ENCODE results near the gene AATF. TPM values are rescaled to one million over a fixed set of nuclear protein-coding genes. Genes with fewer than 3 reads are reported as not detected.
A peak's percentile ranks its signal among the peaks of the same experiment; 100 is the strongest.

The AATF gene
- total and polyA plus RNA-seq, 2 experiments from 2014 or later = 31.2 to 35.7 TPM

GRCh38 chr17:36994438-36994837, 45.7 kb downstream of the AATF start:
- Histone ChIP-seq H3K27me3 (no peaks in the 10 kb centered on the region), H3K9me3 (ENCODE audit: low read depth) (no peaks in the 10 kb centered on the region), H4K20me1 (ENCODE audit: insufficient read depth, poor library complexity, severe bottlenecking) (no peaks in the 10 kb centered on the region), H3K36me3 (replicated peaks; ENCODE audit: insufficient read depth, low read depth) (no peaks in the 10 kb centered on the region), H3K9me2 (replicated peaks; ENCODE audit: insufficient read depth) (no peaks in the 10 kb centered on the region), H3K4me3 (no peak overlapping the region), H3K27ac (peak overlapping the region; percentile 4), H3K4me1 (ENCODE audit: insufficient read depth) (no peaks in the 10 kb centered on the region), H3K4me2 (no peak overlapping the region), H3K79me2 (peaks cover 3% of the 10 kb centered on the region), H2AFZ (no peak overlapping the region)
- DNase-seq (ENCODE audit: low spot score) = no peak
- 64% methylated on average over 3 of the region's 3 CpGs for WGBS (ENCODE audit: low lambda C conversion rate, missing lambda C conversion rate)
- no peak for TF ChIP-seq EZH2 (IDR thresholded peaks at IDR 0.05; ENCODE audit: borderline replicate concordance)
- no peak for TF ChIP-seq EZH2phosphoT487 (IDR thresholded peaks at IDR 0.05; ENCODE audit: low read depth, severe bottlenecking, unreplicated experiment)
- TF ChIP-seq, protein P1, sequence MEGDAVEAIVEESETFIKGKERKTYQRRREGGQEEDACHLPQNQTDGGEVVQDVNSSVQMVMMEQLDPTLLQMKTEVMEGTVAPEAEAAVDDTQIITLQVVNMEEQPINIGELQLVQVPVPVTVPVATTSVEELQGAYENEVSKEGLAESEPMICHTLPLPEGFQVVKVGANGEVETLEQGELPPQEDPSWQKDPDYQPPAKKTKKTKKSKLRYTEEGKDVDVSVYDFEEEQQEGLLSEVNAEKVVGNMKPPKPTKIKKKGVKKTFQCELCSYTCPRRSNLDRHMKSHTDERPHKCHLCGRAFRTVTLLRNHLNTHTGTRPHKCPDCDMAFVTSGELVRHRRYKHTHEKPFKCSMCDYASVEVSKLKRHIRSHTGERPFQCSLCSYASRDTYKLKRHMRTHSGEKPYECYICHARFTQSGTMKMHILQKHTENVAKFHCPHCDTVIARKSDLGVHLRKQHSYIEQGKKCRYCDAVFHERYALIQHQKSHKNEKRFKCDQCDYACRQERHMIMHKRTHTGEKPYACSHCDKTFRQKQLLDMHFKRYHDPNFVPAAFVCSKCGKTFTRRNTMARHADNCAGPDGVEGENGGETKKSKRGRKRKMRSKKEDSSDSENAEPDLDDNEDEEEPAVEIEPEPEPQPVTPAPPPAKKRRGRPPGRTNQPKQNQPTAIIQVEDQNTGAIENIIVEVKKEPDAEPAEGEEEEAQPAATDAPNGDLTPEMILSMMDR (IDR thresholded peaks at IDR 0.05; ENCODE audit: poor library complexity) = no peak

- H3K4me2 ChIP-seq = no peak overlapping the region
- no peaks in the 10 kb centered on the region for H3K36me3 ChIP-seq (replicated peaks; ENCODE audit: insufficient read depth, low read depth)
- no peak overlapping the region for H2AFZ ChIP-seq
- DNase-seq (ENCODE audit: low spot score) = no peak
- no peak for TF ChIP-seq EZH2phosphoT487 (IDR thresholded peaks at IDR 0.05; ENCODE audit: low read depth, severe bottlenecking, unreplicated experiment)
- TF ChIP-seq, protein P1 (IDR thresholded peaks at IDR 0.05; ENCODE audit: poor library complexity) = no peak
- no peak for TF ChIP-seq EZH2 (IDR thresholded peaks at IDR 0.05; ENCODE audit: borderline replicate concordance)
- peaks cover 3% of the 10 kb centered on the region for H3K79me2 ChIP-seq
- no peaks in the 10 kb centered on the region for H4K20me1 ChIP-seq (ENCODE audit: insufficient read depth, poor library complexity, severe bottlenecking)
- H3K4me1 ChIP-seq (ENCODE audit: insufficient read depth) = no peaks in the 10 kb centered on the region
- 98% methylated on average over 2 of the region's 2 CpGs for WGBS (ENCODE audit: low lambda C conversion rate, missing lambda C conversion rate)
- H3K4me3 ChIP-seq = no peak overlapping the region
- H3K9me2 ChIP-seq (replicated peaks; ENCODE audit: insufficient read depth) = no peaks in the 10 kb centered on the region
- no peaks in the 10 kb centered on the region for H3K27me3 ChIP-seq
- H3K9me3 ChIP-seq (ENCODE audit: low read depth) = peaks cover 4% of the 10 kb centered on the region
- no peak overlapping the region for H3K27ac ChIP-seq
These were observed 50.7 kb downstream of the AATF start for GRCh38 chr17:36999471-36999870.

- H3K4me1 ChIP-seq (ENCODE audit: insufficient read depth) = no peaks in the 10 kb centered on the region
- no peaks in the 10 kb centered on the region for H3K27me3 ChIP-seq
- H3K4me3 ChIP-seq = no peak overlapping the region
- TF ChIP-seq EZH2 (IDR thresholded peaks at IDR 0.05; ENCODE audit: borderline replicate concordance) = no peak
- TF ChIP-seq, protein P1 (IDR thresholded peaks at IDR 0.05; ENCODE audit: poor library complexity) = no peak
- TF ChIP-seq EZH2phosphoT487 (IDR thresholded peaks at IDR 0.05; ENCODE audit: low read depth, severe bottlenecking, unreplicated experiment) = no peak
- H2AFZ ChIP-seq = no peak overlapping the region
- no peaks in the 10 kb centered on the region for H3K36me3 ChIP-seq (replicated peaks; ENCODE audit: insufficient read depth, low read depth)
- H3K79me2 ChIP-seq = peaks cover 2% of the 10 kb centered on the region
- H4K20me1 ChIP-seq (ENCODE audit: insufficient read depth, poor library complexity, severe bottlenecking) = no peaks in the 10 kb centered on the region
- H3K9me2 ChIP-seq (replicated peaks; ENCODE audit: insufficient read depth) = no peaks in the 10 kb centered on the region
- no peak overlapping the region for H3K4me2 ChIP-seq
- H3K9me3 ChIP-seq (ENCODE audit: low read depth) = no peaks in the 10 kb centered on the region
- 90% methylated on average over 4 of the region's 4 CpGs for WGBS (ENCODE audit: low lambda C conversion rate, missing lambda C conversion rate)
- DNase-seq (ENCODE audit: low spot score) = no peak
- H3K27ac ChIP-seq = no peak overlapping the region
These were observed 68.0 kb downstream of the AATF start for GRCh38 chr17:37016780-37017179.

DNA sequence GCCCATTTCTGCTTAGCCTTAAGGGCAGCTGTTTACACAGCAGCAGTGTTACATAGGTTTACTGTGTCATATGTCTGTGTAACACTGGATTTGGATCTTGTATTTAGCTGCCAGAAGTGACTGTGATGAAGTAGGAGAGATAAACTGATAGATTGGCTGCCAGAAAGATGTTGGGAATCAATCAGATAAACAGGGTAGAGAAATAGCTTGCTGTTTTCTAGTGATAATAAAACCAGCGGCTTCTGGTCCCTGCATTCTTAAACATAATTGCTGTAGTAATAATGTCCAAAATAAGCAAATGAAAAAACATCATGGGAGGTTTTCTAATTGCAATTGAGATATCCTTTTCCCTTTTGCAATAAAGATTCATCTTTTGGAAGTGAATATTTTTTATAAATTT, 68.7 kb downstream of the AATF start:
- no peaks in the 10 kb centered on the region for H3K4me1 ChIP-seq (ENCODE audit: insufficient read depth)
- H3K4me3 ChIP-seq = no peak overlapping the region
- H3K4me2 ChIP-seq = no peak overlapping the region
- H3K9me2 ChIP-seq (replicated peaks; ENCODE audit: insufficient read depth) = no peaks in the 10 kb centered on the region
- H3K36me3 ChIP-seq (replicated peaks; ENCODE audit: insufficient read depth, low read depth) = no peaks in the 10 kb centered on the region
- no peak overlapping the region for H3K27ac ChIP-seq
- H2AFZ ChIP-seq = no peak overlapping the region
- no peaks in the 10 kb centered on the region for H3K27me3 ChIP-seq
- TF ChIP-seq, protein P1 (IDR thresholded peaks at IDR 0.05; ENCODE audit: poor library complexity) = no peak
- no peak for TF ChIP-seq EZH2 (IDR thresholded peaks at IDR 0.05; ENCODE audit: borderline replicate concordance)
- TF ChIP-seq EZH2phosphoT487 (IDR thresholded peaks at IDR 0.05; ENCODE audit: low read depth, severe bottlenecking, unreplicated experiment) = no peak
- 65% methylated on average over 1 of the region's 1 CpG for WGBS (ENCODE audit: low lambda C conversion rate, missing lambda C conversion rate)
- peaks cover 2% of the 10 kb centered on the region for H3K79me2 ChIP-seq
- H3K9me3 ChIP-seq (ENCODE audit: low read depth) = no peaks in the 10 kb centered on the region
- no peaks in the 10 kb centered on the region for H4K20me1 ChIP-seq (ENCODE audit: insufficient read depth, poor library complexity, severe bottlenecking)
- DNase-seq (ENCODE audit: low spot score) = no peak

All from hepatocyte (in vitro differentiated cells).